ENCODE measurements around the gene RGMA. TPM values are rescaled to one million over a fixed set of nuclear protein-coding genes. Genes with fewer than 3 reads are reported as not detected.

Gene RGMA
- total RNA-seq, 6 experiments from 2014 or later, result 0.06 to 0.32 (median 0.25) TPM; not detected in 2

DNA sequence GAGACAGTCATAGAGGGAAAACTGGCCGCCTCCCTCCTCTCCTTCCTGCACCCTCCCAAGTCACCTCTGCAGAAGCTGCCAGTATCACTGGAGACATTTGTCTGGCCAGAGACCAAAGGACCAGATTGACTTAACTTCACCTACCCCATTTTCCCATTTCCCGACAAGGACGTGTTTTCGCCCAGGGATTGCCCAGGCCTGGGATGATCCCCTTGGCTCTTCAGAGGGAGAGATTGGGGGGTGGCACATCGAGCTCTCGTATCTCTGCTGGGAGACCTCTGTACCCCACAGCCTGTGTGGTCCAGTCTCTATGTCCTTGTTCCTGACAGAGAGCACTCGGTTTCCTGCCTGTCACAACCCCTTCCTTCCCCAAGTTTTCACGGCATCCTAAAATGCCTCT lies 31.4 kb downstream of the RGMA start:
- Histone ChIP-seq H3K27ac (no peak overlapping the region), H3K36me3 (no peaks in the 10 kb centered on the region), H3K27me3 (no peaks in the 10 kb centered on the region), H3K4me3 (no peak overlapping the region), H3K9me3 (no peaks in the 10 kb centered on the region), H3K4me1 (no peaks in the 10 kb centered on the region)
- ATAC-seq (no peak), DNase-seq (no peak)
- WGBS (ENCODE audit: insufficient coverage, low coverage, low lambda C conversion rate, missing lambda C conversion rate), result 74% methylated on average over 5 of the region's 8 CpGs
- TF ChIP-seq POLR2A (IDR thresholded peaks at IDR 0.05), result no peak
- TF ChIP-seq, protein P1, sequence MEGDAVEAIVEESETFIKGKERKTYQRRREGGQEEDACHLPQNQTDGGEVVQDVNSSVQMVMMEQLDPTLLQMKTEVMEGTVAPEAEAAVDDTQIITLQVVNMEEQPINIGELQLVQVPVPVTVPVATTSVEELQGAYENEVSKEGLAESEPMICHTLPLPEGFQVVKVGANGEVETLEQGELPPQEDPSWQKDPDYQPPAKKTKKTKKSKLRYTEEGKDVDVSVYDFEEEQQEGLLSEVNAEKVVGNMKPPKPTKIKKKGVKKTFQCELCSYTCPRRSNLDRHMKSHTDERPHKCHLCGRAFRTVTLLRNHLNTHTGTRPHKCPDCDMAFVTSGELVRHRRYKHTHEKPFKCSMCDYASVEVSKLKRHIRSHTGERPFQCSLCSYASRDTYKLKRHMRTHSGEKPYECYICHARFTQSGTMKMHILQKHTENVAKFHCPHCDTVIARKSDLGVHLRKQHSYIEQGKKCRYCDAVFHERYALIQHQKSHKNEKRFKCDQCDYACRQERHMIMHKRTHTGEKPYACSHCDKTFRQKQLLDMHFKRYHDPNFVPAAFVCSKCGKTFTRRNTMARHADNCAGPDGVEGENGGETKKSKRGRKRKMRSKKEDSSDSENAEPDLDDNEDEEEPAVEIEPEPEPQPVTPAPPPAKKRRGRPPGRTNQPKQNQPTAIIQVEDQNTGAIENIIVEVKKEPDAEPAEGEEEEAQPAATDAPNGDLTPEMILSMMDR (IDR thresholded peaks at IDR 0.05), result no peak
- intact Hi-C loops (cut with DNase I), result no loop called here

DNA sequence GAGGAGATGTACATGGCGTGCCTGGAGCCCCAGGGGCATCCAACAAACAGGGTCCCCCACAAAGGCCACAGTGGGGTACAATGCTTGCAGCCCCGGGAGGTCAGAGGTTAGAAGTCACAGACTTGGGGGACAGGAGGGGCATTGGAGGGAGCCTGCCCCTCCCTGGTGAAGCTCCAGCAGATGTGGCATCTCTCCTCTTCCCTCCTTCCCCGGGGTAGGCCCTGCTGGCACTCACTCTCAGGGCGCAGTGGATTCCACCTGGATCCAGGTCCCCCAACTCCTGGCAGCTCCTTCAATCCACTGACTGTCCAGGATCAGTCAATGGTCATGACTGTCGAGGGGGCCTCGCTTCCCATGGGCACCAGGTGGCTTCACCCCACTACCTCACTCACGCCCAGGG lies 32.2 kb downstream of the RGMA start:
- Histone ChIP-seq H3K4me1 (no peaks in the 10 kb centered on the region), H3K9me3 (no peaks in the 10 kb centered on the region), H3K27ac (no peak overlapping the region)

DNA sequence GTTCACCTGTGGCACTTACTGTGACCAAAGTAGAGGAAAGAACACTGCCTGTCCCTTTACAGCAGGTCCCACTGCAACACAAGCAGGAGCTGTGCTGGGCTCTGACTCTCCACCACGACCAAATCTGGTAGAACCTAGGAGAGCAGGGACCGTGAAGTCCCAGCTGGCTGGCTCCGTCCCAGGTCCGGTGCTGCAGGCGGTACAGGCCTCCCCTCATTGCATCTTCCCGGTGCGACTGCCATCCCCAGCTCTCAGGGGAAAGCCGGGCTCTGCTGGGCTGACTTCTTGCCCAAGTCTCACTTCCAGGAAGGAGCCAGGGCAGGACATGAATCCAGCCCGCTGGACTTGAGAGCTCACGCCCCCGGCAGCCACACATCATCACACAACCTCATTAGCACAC lies 33.8 kb downstream of the RGMA start:
- H3K9me3 ChIP-seq, result no peaks in the 10 kb centered on the region
- no peaks in the 10 kb centered on the region for H3K36me3 ChIP-seq
- ATAC-seq, result no peak
- 82% methylated on average over 3 of the region's 11 CpGs for WGBS (ENCODE audit: insufficient coverage, low coverage, low lambda C conversion rate, missing lambda C conversion rate)
- no peaks in the 10 kb centered on the region for H3K27me3 ChIP-seq
- DNase-seq, result no peak
- no peak overlapping the region for H3K4me3 ChIP-seq
- no peak for TF ChIP-seq POLR2A (IDR thresholded peaks at IDR 0.05)
- TF ChIP-seq, protein P1 (IDR thresholded peaks at IDR 0.05), result no peak
- no peaks in the 10 kb centered on the region for H3K4me1 ChIP-seq
- intact Hi-C loops (cut with DNase I), result no loop called here
- H3K27ac ChIP-seq, result no peak overlapping the region

More for the DNA sequence above, 32.2 kb downstream of the RGMA start:
- intact Hi-C loops (cut with DNase I), result no loop called here
- 40% methylated on average over 1 of the region's 7 CpGs for WGBS (ENCODE audit: insufficient coverage, low coverage, low lambda C conversion rate, missing lambda C conversion rate)
- ATAC-seq, result no peak
- no peaks in the 10 kb centered on the region for H3K36me3 ChIP-seq
- DNase-seq, result no peak
- no peak overlapping the region for H3K4me3 ChIP-seq
- TF ChIP-seq, protein P1 (IDR thresholded peaks at IDR 0.05), result no peak
- no peak for TF ChIP-seq POLR2A (IDR thresholded peaks at IDR 0.05)
- no peaks in the 10 kb centered on the region for H3K27me3 ChIP-seq

DNA sequence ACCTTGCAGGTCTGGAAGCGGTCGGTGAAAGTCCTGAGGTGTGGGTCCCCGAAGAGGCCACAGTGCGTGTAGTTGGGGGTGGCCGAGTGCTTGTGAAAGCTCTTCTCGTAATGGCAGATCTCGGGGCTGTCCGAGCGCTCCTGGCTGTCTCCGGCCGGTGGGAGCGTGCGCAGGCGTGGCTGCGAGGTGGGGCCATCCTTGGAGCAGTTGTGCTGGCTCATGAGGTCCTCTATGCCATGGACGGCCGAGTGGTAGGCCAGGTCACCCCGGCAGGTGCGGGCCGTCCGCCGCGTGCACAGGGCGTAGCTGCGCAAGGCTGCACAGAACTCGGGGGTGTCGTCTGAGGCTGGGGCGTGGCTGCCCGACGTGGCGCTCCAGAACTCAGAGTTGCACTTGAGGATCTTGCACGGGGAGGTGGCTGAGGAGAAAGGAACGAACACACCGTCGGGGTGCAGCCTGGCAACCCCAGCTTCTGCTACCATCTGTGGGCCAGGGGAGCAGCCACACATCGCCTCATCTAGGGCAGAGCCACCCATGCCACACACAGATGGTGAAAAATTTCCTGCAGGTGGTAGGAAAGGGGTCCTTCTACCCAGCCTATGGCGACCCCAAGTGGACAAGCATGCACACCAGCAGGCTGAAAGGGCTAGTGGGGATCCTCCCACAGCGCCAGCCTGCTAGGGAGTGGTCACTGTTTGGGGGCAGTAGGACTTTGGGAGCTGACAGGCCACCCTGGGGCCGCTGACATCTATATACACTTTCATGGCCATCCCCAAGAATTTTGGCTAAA lies 36.7 kb downstream of the RGMA start:
- TF ChIP-seq, protein P1 (IDR thresholded peaks at IDR 0.05), result no peak
- TF ChIP-seq POLR2A (IDR thresholded peaks at IDR 0.05), result no peak
- Histone ChIP-seq H3K27me3 (no peaks in the 10 kb centered on the region), H3K27ac (no peak overlapping the region), H3K9me3 (no peaks in the 10 kb centered on the region), H3K4me3 (no peak overlapping the region), H3K36me3 (no peaks in the 10 kb centered on the region), H3K4me1 (no peaks in the 10 kb centered on the region)
- WGBS (ENCODE audit: insufficient coverage, low coverage, low lambda C conversion rate, missing lambda C conversion rate), result 78% methylated on average over 10 of the region's 39 CpGs
- intact Hi-C loops (cut with DNase I), result no loop called here
- DNase-seq, result peak in 1 of 3 donors; percentile 44
- ATAC-seq, result no peak

Data from right lobe of liver (tissue), 6 donors.